HEK293T (cell line): ENCODE data around the gene STX3.
A peak's percentile ranks its signal among the peaks of the same experiment; 100 is the strongest.
"Not testable (repeated sequence)": the region's sequence is repeated elsewhere in the genome, so short reads cannot be mapped to it uniquely, and the experiment has no call there.

ENCODE experiments used
- CTCF ChIA-PET: fragments of 350-600 bp; formaldehyde crosslinking; extraction: SDS; loops from one replicate; lab custom pipeline; 2021; ENCODE audit warnings: antibody characterized with exemption, inconsistent platforms; lab: Yijun Ruan, JAX
- POLR2A ChIA-PET: fragments of 350-600 bp; formaldehyde crosslinking; extraction: SDS; loops from one replicate; lab custom pipeline; 2020; ENCODE audit warnings: antibody characterized with exemption, inconsistent platforms; lab: Yijun Ruan, JAX
- DNase-seq: peaks from one replicate; pipeline ENCODE4 v3.0.0; 2012; ENCODE audit warnings: mixed read lengths; ENCODE audit errors: extremely low spot score
- ARNT ChIP-seq: fragments of 450-650 bp; IDR thresholded peaks from 2 replicates; pipeline ENCODE4 v1.6.1; 2017; ENCODE audit warnings: mild to moderate bottlenecking
- BHLHE40 ChIP-seq: fragments of 450-650 bp; IDR thresholded peaks from 2 replicates; pipeline ENCODE4 v1.6.1; 2016; ENCODE audit warnings: mild to moderate bottlenecking, moderate library complexity, borderline replicate concordance
- CTBP1 ChIP-seq: fragments of 450-650 bp; IDR thresholded peaks from 2 replicates; pipeline ENCODE4 v1.6.1; 2016; ENCODE audit warnings: borderline replicate concordance
- ELF4 ChIP-seq: fragments of 450-650 bp; IDR thresholded peaks from 2 replicates; pipeline ENCODE4 v1.6.1; 2017; ENCODE audit warnings: antibody characterized with exemption
- FOXA1 ChIP-seq: fragments of 450-650 bp; IDR thresholded peaks from 2 replicates; pipeline ENCODE4 v1.6.1; 2016; ENCODE audit warnings: mild to moderate bottlenecking
- FOXK2 ChIP-seq: fragments of 450-650 bp; IDR thresholded peaks from 2 replicates; pipeline ENCODE4 v1.6.1; 2016; ENCODE audit warnings: mild to moderate bottlenecking
- FOXM1 ChIP-seq: fragments of 450-650 bp; IDR thresholded peaks from 2 replicates; pipeline ENCODE4 v1.6.1; 2017; ENCODE audit warnings: mild to moderate bottlenecking, borderline replicate concordance
- HDGF ChIP-seq: fragments of 450-650 bp; IDR thresholded peaks from 2 replicates; pipeline ENCODE4 v1.6.1; 2017; ENCODE audit warnings: antibody characterized with exemption, borderline replicate concordance
- L3MBTL2 ChIP-seq: fragments of 450-650 bp; conservative IDR thresholded peaks from 2 replicates; pipeline ENCODE4 v1.6.1; 2016; ENCODE audit warnings: mild to moderate bottlenecking
- LEF1 ChIP-seq: fragments of 450-650 bp; IDR thresholded peaks from 2 replicates; pipeline ENCODE4 v1.6.1; 2017; ENCODE audit warnings: mild to moderate bottlenecking, borderline replicate concordance
- NFRKB ChIP-seq: fragments of 450-650 bp; IDR thresholded peaks from 2 replicates; pipeline ENCODE4 v1.6.1; 2016; ENCODE audit warnings: mild to moderate bottlenecking, moderate library complexity
- PKNOX1 ChIP-seq: fragments of 450-650 bp; IDR thresholded peaks from 2 replicates; pipeline ENCODE4 v1.6.1; 2016
- SP1 ChIP-seq: fragments of 450-650 bp; IDR thresholded peaks from 2 replicates; pipeline ENCODE4 v1.6.1; 2017
- SUZ12 ChIP-seq: fragments of 450-650 bp; IDR thresholded peaks from 2 replicates; pipeline ENCODE4 v1.6.1; 2016; ENCODE audit warnings: mild to moderate bottlenecking
- TARDBP ChIP-seq: fragments of 450-650 bp; IDR thresholded peaks from 2 replicates; pipeline ENCODE4 v1.6.1; 2016
- ZNF384 ChIP-seq: fragments of 450-650 bp; IDR thresholded peaks from 2 replicates; pipeline ENCODE4 v1.6.1; 2016

The STX3 gene

GRCh38 chr11:59810189-59810910 is 55.2 kb downstream of the STX3 start, which contains the start of gene MRPL16:
TSS of gene MRPL16 (minus strand) at chr11:59810778. CDS start at chr11:59810658, 120 bp downstream.
- TF ChIP-seq CTBP1, result peak; percentile 92
- no peak for TF ChIP-seq SP1
- peak; percentile 77 for TF ChIP-seq L3MBTL2
- TF ChIP-seq PKNOX1, result peak; percentile 70
- POLR2A ChIA-PET, result interaction anchor here (0.5 to 3.0 kb wide), 4 partner anchors 9 to 245 kb away, joined by 3 to 22 read pairs (median 6); partner anchors contain the start of genes PATL1 and STX3
- peak; percentile 86 for DNase-seq
- CTCF ChIA-PET, result no interaction called here

- no peak for DNase-seq
- no peak for TF ChIP-seq NFRKB
- TF ChIP-seq SP1, result no peak
- no peak for TF ChIP-seq PKNOX1
- TF ChIP-seq SUZ12, result no peak
- TF ChIP-seq ELF4, result no peak
- no peak for TF ChIP-seq ARNT
- ChIA-PET CTCF (no interaction called here), POLR2A (interaction anchor here (0.6 to 3.0 kb wide), 3 partner anchors 10 to 142 kb away, joined by 4 to 22 read pairs (median 8); partner anchors contain the start of genes PATL1 and STX3)
These were observed 55.7 kb downstream of the STX3 start for GRCh38 chr11:59810911-59811259.

- ChIA-PET CTCF (no interaction called here), POLR2A (no interaction called here)
- TF ChIP-seq ARNT (no peak), FOXA1 (no peak), L3MBTL2 (no peak), TARDBP (no peak), SP1 (no peak), ELF4 (no peak), FOXM1 (no peak), NFRKB (no peak), BHLHE40 (no peak), PKNOX1 (no peak), LEF1 (no peak), CTBP1 (no peak), ZNF384 (no peak), SUZ12 (no peak), HDGF (no peak), FOXK2 (no peak)
- DNase-seq, result no peak
These were observed 57.0 kb downstream of the STX3 start for GRCh38 chr11:59812220-59812619.

GRCh38 chr11:59813364-59813763 is 58.2 kb downstream of the STX3 start:
- TF ChIP-seq PKNOX1, result no peak
- POLR2A ChIA-PET, result no interaction called here
- CTCF ChIA-PET, result interaction anchor here (0.6 kb wide), 1 partner anchor 105 kb away, joined by 3 read pairs; no protein-coding TSS in a partner anchor
- DNase-seq, result no peak

GRCh38 chr11:59814021-59814420 is 58.8 kb downstream of the STX3 start:
- DNase-seq, result no peak
- CTCF ChIA-PET, result interaction anchor here (0.6 kb wide), 1 partner anchor 105 kb away, joined by 3 read pairs; no protein-coding TSS in a partner anchor
- no peak for TF ChIP-seq NFRKB
- no peak for TF ChIP-seq LEF1
- POLR2A ChIA-PET, result no interaction called here

GRCh38 chr11:59815754-59816153 is 60.6 kb downstream of the STX3 start:
- DNase-seq, result no peak
- CTCF ChIA-PET, result no interaction called here
- POLR2A ChIA-PET, result no interaction called here
- TF ChIP-seq ARNT (no peak), FOXA1 (no peak), FOXM1 (no peak), PKNOX1 (no peak), BHLHE40 (no peak), ELF4 (no peak), SUZ12 (no peak), L3MBTL2 (no peak), SP1 (no peak), LEF1 (no peak), CTBP1 (no peak), HDGF (no peak), FOXK2 (no peak), TARDBP (no peak), ZNF384 (no peak), NFRKB (no peak)

- DNase-seq, POLR2A ChIA-PET: not testable (repeated sequence)
- CTCF ChIA-PET, result interaction anchor here (1.1 kb wide), 1 partner anchor 102 kb away, joined by 3 read pairs; no protein-coding TSS in a partner anchor
These were observed 61.3 kb downstream of the STX3 start for GRCh38 chr11:59816434-59816833.
